Spleen (tissue), 7 donors: ENCODE results near the gene FN3KRP.

Experiments used
- POLR2A ChIP-seq, 3 donors: fragments of 450-650 bp; IDR thresholded peaks; one replicate each; pipeline ENCODE4 v1.5.1; 2017; ENCODE audit warnings: antibody characterized with exemption in 3 of 3, mild to moderate bottlenecking in 1 of 3
- POLR2AphosphoS5 ChIP-seq, 3 donors: sonication (generic); formaldehyde crosslinking; IDR thresholded peaks; one replicate each; pipeline ENCODE4 v1.5.1; 2017; ENCODE audit warnings: antibody characterized with exemption in 3 of 3
- TF ChIP-seq, protein P1 (sequence below), 11 experiments: fragments of 200-600 bp in 7 of 11; fragments of 450-650 bp in 4 of 11; sonication (generic) in 4 of 11; IDR thresholded peaks in 8 of 11; conservative IDR thresholded peaks in 3 of 11; 1 replicate in 7 of 11; 2 replicates in 4 of 11; pipeline versions ENCODE4 v1.4.0 to v1.8.0; 2016 to 2021; ENCODE audit warnings: antibody characterized with exemption in 11 of 11, inconsistent platforms in 4 of 11, mild to moderate bottlenecking in 1 of 11
- donor health status: DM: no; HTN: no; CAD: no; lungs with moderate emphysema.
- donor health status: DM: no; HTN: no; CAD: no.
- donor health status: DM: no; HTN: no; CAD: no.

DNA sequence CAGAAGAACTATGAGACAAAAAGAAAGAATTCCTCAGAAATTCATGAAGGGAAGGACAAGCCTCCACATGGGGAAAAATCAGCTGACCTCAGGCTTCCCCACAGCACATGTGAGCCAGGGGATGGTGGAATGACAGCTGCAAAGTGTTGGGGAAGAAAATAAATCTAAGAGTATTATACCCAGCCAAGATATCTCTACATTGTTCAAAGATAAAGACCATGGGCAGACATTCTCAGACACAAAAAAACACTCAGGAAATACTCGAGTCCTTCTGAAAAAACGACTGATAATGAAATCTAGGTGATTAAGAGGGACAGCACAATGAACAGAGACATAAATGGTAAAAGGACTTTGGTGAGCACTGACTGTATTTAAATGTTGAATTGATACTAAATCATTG is 21.9 kb upstream of the FN3KRP start:
- TF ChIP-seq POLR2A (IDR thresholded peaks at IDR 0.05): no peak
- TF ChIP-seq, protein P1, sequence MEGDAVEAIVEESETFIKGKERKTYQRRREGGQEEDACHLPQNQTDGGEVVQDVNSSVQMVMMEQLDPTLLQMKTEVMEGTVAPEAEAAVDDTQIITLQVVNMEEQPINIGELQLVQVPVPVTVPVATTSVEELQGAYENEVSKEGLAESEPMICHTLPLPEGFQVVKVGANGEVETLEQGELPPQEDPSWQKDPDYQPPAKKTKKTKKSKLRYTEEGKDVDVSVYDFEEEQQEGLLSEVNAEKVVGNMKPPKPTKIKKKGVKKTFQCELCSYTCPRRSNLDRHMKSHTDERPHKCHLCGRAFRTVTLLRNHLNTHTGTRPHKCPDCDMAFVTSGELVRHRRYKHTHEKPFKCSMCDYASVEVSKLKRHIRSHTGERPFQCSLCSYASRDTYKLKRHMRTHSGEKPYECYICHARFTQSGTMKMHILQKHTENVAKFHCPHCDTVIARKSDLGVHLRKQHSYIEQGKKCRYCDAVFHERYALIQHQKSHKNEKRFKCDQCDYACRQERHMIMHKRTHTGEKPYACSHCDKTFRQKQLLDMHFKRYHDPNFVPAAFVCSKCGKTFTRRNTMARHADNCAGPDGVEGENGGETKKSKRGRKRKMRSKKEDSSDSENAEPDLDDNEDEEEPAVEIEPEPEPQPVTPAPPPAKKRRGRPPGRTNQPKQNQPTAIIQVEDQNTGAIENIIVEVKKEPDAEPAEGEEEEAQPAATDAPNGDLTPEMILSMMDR (IDR thresholded peaks at IDR 0.05 in 8 of 11, conservative IDR thresholded peaks at IDR 0.05 in 3 of 11): no peak
- TF ChIP-seq POLR2AphosphoS5 (IDR thresholded peaks at IDR 0.05): no peak
